Neuronal stem cell (in vitro differentiated cells): ENCODE measurements around the gene GPR162.

ENCODE experiments used
- DNase-seq: peaks from one replicate; pipeline ENCODE4 v3.0.0-alpha.2; 2013; ENCODE audit warnings: low spot score
- H2AFZ ChIP-seq: one replicate; pipeline ENCODE4 v1.6.1; 2013; ENCODE audit warnings: mild to moderate bottlenecking, low read length, inconsistent platforms
- H2AK5ac ChIP-seq: 2 replicates; pipeline ENCODE4 v1.6.1; 2013; ENCODE audit warnings: low read depth, mild to moderate bottlenecking, inconsistent platforms, low read length, moderate library complexity, mixed read lengths
- H2BK120ac ChIP-seq: 2 replicates; pipeline ENCODE4 v1.6.1; 2013; ENCODE audit warnings: low read depth, mild to moderate bottlenecking, inconsistent platforms, low read length, moderate library complexity, mixed read lengths
- H2BK12ac ChIP-seq: one replicate; pipeline ENCODE4 v1.6.1; 2013; ENCODE audit warnings: low read length, inconsistent platforms
- H2BK15ac ChIP-seq: 2 replicates; pipeline ENCODE4 v1.6.1; 2013; ENCODE audit warnings: mild to moderate bottlenecking, low read length, inconsistent platforms, mixed read lengths
- H2BK5ac ChIP-seq: one replicate; pipeline ENCODE4 v1.6.1; 2013; ENCODE audit warnings: inconsistent platforms, mild to moderate bottlenecking, low read length, moderate library complexity
- H3K14ac ChIP-seq: one replicate; pipeline ENCODE4 v1.6.1; 2013; ENCODE audit warnings: low read length, inconsistent platforms
- H3K18ac ChIP-seq: 2 replicates; pipeline ENCODE4 v1.6.1; 2013; ENCODE audit warnings: low read length, inconsistent platforms
- H3K23ac ChIP-seq: 2 replicates; pipeline ENCODE4 v1.6.1; 2013; ENCODE audit warnings: low read depth, mild to moderate bottlenecking, mixed read lengths, low read length, inconsistent platforms; ENCODE audit not compliant: poor library complexity
- H3K27ac ChIP-seq: replicated peaks from 3 replicates; pipeline ENCODE4 v1.5.1; 2013; ENCODE audit warnings: low read length, inconsistent platforms
- H3K27me3 ChIP-seq, 3 experiments: 2 replicates each; pipeline ENCODE4 v1.6.1; 2013; ENCODE audit warnings: low read length in 3 of 3, mild to moderate bottlenecking in 2 of 3, inconsistent platforms in 1 of 3, low read depth in 1 of 3, mixed read lengths in 1 of 3, moderate library complexity in 1 of 3; ENCODE audit not compliant: control insufficient read depth in 3 of 3, insufficient read depth in 3 of 3
- H3K36me3 ChIP-seq, 2 donors: replicated peaks in 1 of 2; 2 replicates each; pipeline ENCODE4 v1.6.1; 2013; ENCODE audit warnings: low read length in 2 of 2; ENCODE audit not compliant: control insufficient read depth in 2 of 2, insufficient read depth in 2 of 2
- H3K4ac ChIP-seq: 2 replicates; pipeline ENCODE4 v1.6.1; 2013; ENCODE audit warnings: inconsistent platforms, mild to moderate bottlenecking, low read length, moderate library complexity
- H3K4me1 ChIP-seq, 2 donors: 1 replicate in 1 of 2; 2 replicates in 1 of 2; pipeline ENCODE4 v1.6.1; 2013; ENCODE audit warnings: low read length in 2 of 2, low read depth in 1 of 2; ENCODE audit not compliant: control insufficient read depth in 2 of 2, insufficient read depth in 1 of 2
- H3K4me2 ChIP-seq: one replicate; pipeline ENCODE4 v1.6.1; 2013; ENCODE audit warnings: mild to moderate bottlenecking, low read length, inconsistent platforms; ENCODE audit not compliant: insufficient read depth, poor library complexity, severe bottlenecking
- H3K4me3 ChIP-seq, 2 donors: 2 replicates each; pipeline ENCODE4 v1.5.1; 2013; ENCODE audit warnings: low read length in 2 of 2, mild to moderate bottlenecking in 2 of 2, inconsistent platforms in 1 of 2, moderate library complexity in 1 of 2
- H3K79me1 ChIP-seq: one replicate; pipeline ENCODE4 v1.6.1; 2013; ENCODE audit warnings: low read depth, mild to moderate bottlenecking, inconsistent platforms, low read length, moderate library complexity
- H3K9ac ChIP-seq: one replicate; pipeline ENCODE4 v1.6.1; 2013; ENCODE audit warnings: mild to moderate bottlenecking, low read depth, low read length, inconsistent platforms; ENCODE audit not compliant: poor library complexity
- H3K9me3 ChIP-seq, 2 donors: replicated peaks in 1 of 2; 2 replicates each; pipeline versions ENCODE3 to v1.6.1; 2013; ENCODE audit warnings: low read length in 2 of 2, mild to moderate bottlenecking in 2 of 2, inconsistent platforms in 1 of 2, low read depth in 1 of 2, mixed read lengths in 1 of 2, moderate library complexity in 1 of 2; ENCODE audit not compliant: control insufficient read depth in 2 of 2, insufficient read depth in 1 of 2
- H4K8ac ChIP-seq: one replicate; pipeline ENCODE4 v1.6.1; 2013; ENCODE audit warnings: low read depth, mild to moderate bottlenecking, inconsistent platforms, low read length, moderate library complexity
- H4K91ac ChIP-seq: one replicate; pipeline ENCODE4 v1.6.1; 2013; ENCODE audit warnings: low read length, low read depth, mild to moderate bottlenecking, inconsistent platforms; ENCODE audit not compliant: poor library complexity
- WGBS, 2 donors: extraction: QIAGEN DNeasy Blood & Tissue Kit; methylation state at CpG; one replicate each; pipeline ENCODE4 v1.1.7; 2013; ENCODE audit warnings: missing lambda C conversion rate in 2 of 2, mixed read lengths in 1 of 2; ENCODE audit not compliant: insufficient read length in 2 of 2, insufficient replicate concordance in 1 of 2; ENCODE audit errors: extremely low coverage in 2 of 2; 5-methylcytosine and 5-hydroxymethylcytosine counted together

Gene GPR162

DNA sequence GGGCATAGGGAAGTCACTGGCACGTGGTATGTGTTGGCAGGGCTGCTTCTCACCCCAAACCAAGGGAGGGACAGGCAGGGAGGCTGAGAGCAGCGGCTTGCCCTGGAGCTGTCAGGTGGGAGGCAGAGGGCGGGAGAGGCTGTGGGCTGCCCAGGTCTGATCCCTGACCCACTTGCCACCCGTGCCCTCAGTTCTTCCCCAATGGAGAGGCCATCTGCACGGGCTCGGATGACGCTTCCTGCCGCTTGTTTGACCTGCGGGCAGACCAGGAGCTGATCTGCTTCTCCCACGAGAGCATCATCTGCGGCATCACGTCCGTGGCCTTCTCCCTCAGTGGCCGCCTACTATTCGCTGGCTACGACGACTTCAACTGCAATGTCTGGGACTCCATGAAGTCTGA lies 23.8 kb downstream of the GPR162 start:
- H3K36me3 ChIP-seq, result peaks cover 60 to 95% of the 10 kb centered on the region in 2 donors
- no peak overlapping the region for H2BK5ac ChIP-seq
- H3K23ac ChIP-seq, result no peak overlapping the region
- H3K27ac ChIP-seq, result no peak overlapping the region
- no peak overlapping the region for H2BK15ac ChIP-seq
- H4K8ac ChIP-seq, result peak overlapping the region; percentile 29
- no peak overlapping the region for H3K9ac ChIP-seq
- H3K4me1 ChIP-seq, result peaks cover 3 to 6% of the 10 kb centered on the region in 2 donors
- H3K18ac ChIP-seq, result no peak overlapping the region
- H3K79me1 ChIP-seq, result peaks cover 3% of the 10 kb centered on the region
- H2AK5ac ChIP-seq, result no peak overlapping the region
- H3K9me3 ChIP-seq, result no peaks in the 10 kb centered on the region
- DNase-seq, result no peak
- no peak overlapping the region for H2AFZ ChIP-seq
- WGBS, 2 donors, result no CpG with 5 or more reads among the region's 17 CpGs
- no peak overlapping the region for H3K4me3 ChIP-seq
- no peak overlapping the region for H3K4ac ChIP-seq
- H2BK120ac ChIP-seq, result no peak overlapping the region
- H3K4me2 ChIP-seq, result no peak overlapping the region
- H2BK12ac ChIP-seq, result no peak overlapping the region
- no peak overlapping the region for H4K91ac ChIP-seq
- no peak overlapping the region for H3K14ac ChIP-seq
- no peaks in the 10 kb centered on the region for H3K27me3 ChIP-seq

DNA sequence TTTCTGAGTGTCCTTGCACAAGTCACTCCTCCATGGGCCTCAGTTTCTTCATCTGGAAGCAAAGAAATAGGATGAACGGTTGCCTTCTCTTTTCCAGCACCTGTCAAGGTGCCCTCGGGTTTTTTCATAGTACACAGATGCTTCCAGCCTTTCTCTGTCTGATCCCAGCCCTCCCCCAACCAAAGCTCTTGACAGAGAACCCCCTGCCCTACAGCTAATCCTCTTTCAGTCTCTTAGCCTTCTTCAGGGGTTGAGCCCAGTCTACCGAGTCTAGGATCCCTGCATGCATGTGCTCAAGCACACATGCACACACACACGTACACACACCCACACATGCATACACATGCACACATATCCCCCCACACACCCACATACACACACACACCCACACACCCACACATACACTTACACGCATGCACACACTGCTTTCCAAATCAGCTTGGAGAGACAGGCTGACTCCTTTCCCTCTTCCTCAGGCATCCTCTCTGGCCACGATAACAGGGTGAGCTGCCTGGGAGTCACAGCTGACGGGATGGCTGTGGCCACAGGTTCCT lies 24.8 kb downstream of the GPR162 start:
- Histone ChIP-seq H2BK15ac (no peak overlapping the region), H3K9me3 (no peaks in the 10 kb centered on the region), H3K4me1 (peaks cover 5 to 11% of the 10 kb centered on the region in 2 donors), H3K27ac (no peak overlapping the region), H3K23ac (no peak overlapping the region), H3K36me3 (peaks cover 60 to 93% of the 10 kb centered on the region in 2 donors), H4K8ac (peak overlapping the region; percentile 7), H3K18ac (no peak overlapping the region), H2BK5ac (no peak overlapping the region), H3K4me3 (peak overlapping the region in 1 of 2 donors; percentile 31), H3K9ac (no peak overlapping the region), H4K91ac (no peak overlapping the region), H3K27me3 (no peaks in the 10 kb centered on the region), H2AK5ac (no peak overlapping the region), H2AFZ (no peak overlapping the region), H3K79me1 (peaks cover 7% of the 10 kb centered on the region), H2BK12ac (no peak overlapping the region), H2BK120ac (no peak overlapping the region), H3K4ac (no peak overlapping the region), H3K14ac (no peak overlapping the region), H3K4me2 (no peak overlapping the region)
- WGBS, 2 donors, result no CpG with 5 or more reads among the region's 7 CpGs
- no peak for DNase-seq

- no peak overlapping the region for H3K14ac ChIP-seq
- no peak overlapping the region for H3K27ac ChIP-seq
- no peaks in the 10 kb centered on the region for H3K9me3 ChIP-seq
- no peak overlapping the region for H4K8ac ChIP-seq
- H3K4me3 ChIP-seq, result no peak overlapping the region
- H2BK15ac ChIP-seq, result no peak overlapping the region
- no peak overlapping the region for H3K4ac ChIP-seq
- peaks cover 56 to 80% of the 10 kb centered on the region in 2 donors for H3K36me3 ChIP-seq
- no peak overlapping the region for H2BK12ac ChIP-seq
- H3K27me3 ChIP-seq, result no peaks in the 10 kb centered on the region
- no peak overlapping the region for H3K23ac ChIP-seq
- WGBS, 2 donors, result no CpG with 5 or more reads among the region's 2 CpGs
- H3K18ac ChIP-seq, result no peak overlapping the region
- no peak for DNase-seq
- no peak overlapping the region for H2AK5ac ChIP-seq
- H4K91ac ChIP-seq, result no peak overlapping the region
- H3K9ac ChIP-seq, result no peak overlapping the region
- H3K4me1 ChIP-seq, result peaks cover 5 to 11% of the 10 kb centered on the region in 2 donors
- no peak overlapping the region for H2AFZ ChIP-seq
- H3K79me1 ChIP-seq, result peaks cover 7% of the 10 kb centered on the region
- no peak overlapping the region for H2BK120ac ChIP-seq
- no peak overlapping the region for H3K4me2 ChIP-seq
- H2BK5ac ChIP-seq, result no peak overlapping the region
Observed at GRCh38 chr12:6847676-6848075, 26.1 kb downstream of the GPR162 start.

GRCh38 chr12:6849427-6849826 lies 27.8 kb downstream of the GPR162 start:
- no peak overlapping the region for H2AFZ ChIP-seq

More at GRCh38 chr12:6849427-6849826, 27.8 kb downstream of the GPR162 start:
- Histone ChIP-seq H3K18ac (no peak overlapping the region), H2BK5ac (no peak overlapping the region), H3K9ac (no peak overlapping the region), H3K79me1 (peaks cover 6% of the 10 kb centered on the region), H3K9me3 (no peaks in the 10 kb centered on the region), H3K4me2 (no peak overlapping the region), H3K14ac (no peak overlapping the region), H3K4me3 (no peak overlapping the region), H2AK5ac (no peak overlapping the region), H4K8ac (no peak overlapping the region), H2BK12ac (no peak overlapping the region), H2BK120ac (no peak overlapping the region), H3K36me3 (peaks cover 42 to 75% of the 10 kb centered on the region in 2 donors), H2BK15ac (no peak overlapping the region), H3K4ac (no peak overlapping the region), H3K27ac (no peak overlapping the region), H3K23ac (no peak overlapping the region), H4K91ac (no peak overlapping the region), H3K27me3 (no peaks in the 10 kb centered on the region), H3K4me1 (peaks cover 10 to 17% of the 10 kb centered on the region in 2 donors)
- DNase-seq, result no peak
- whole genome bisulfite sequencing, 2 donors, result no CpG with 5 or more reads among the region's 2 CpGs
